Fibroblast of skin of left biceps (primary cell): ENCODE data around the gene UQCRC2.
"Not testable (repeated sequence)": the region's sequence is repeated elsewhere in the genome, so short reads cannot be mapped to it uniquely, and the experiment has no call there.

Source experiments
- DNase-seq, 2 experiments: peaks; one replicate each; pipeline ENCODE4 v3.0.0-alpha.2; 2013; ENCODE audit warnings: low read depth in 2 of 2

UQCRC2 gene

DNA sequence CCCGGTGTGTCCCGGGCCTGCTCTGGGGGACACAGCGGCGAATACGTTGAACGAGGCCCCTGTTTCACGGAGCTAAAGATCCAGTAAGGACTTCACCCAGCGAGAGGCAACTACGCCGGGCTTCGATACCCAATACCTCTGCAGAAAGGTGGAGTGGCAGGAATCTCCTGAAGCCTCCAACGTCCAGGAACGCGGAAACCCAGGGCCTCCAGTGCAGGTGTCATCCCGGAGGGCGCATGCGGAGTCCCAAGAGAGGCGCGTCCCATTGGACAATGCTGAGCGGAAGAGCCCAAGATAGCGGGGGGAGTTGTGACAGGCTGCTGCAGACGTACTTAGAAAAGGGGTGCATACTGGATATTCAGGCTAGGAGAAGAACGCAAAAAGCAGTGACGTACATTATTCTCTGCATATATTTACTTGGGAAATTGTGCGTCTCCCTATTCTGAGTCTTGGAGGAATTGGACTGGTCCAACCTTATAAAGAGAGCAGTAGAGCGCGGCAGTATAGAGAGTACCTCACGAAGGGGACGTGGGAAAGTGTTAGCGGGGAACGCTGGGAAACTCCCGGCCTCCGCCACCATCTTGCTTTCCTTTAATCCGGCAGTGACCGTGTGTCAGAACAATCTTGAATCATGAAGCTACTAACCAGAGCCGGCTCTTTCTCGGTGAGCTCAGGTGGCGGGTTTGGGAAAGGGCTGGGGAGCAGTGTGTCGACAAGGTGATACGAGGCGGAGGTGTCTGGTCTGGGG is at the start of gene UQCRC2:
Gene UQCRC2 (plus strand): TSS at position 569 of the 748 bp plus-strand sequence. CDS start 63 bp downstream, at position 632.
- peak; percentile 76 to 81 for DNase-seq

DNA sequence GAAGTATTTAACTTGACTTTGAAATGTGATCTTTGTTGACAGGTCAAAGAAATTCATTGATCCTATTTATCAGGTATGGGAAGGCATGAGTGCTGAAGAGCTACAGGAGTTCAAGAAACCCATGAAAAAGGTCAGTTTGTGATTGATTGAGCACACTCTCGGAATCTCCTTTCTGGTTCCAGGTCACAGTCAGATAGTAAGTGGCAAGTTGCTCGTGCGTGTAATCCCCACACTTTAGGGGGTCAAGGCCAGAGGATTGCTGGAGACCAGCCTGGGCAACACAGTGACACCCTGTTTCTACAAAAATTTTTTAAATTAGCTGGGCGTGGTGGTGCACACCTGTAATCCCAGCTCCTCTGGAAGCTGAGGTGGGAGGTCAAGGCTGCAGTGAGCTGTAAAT is 20.5 kb upstream of the UQCRC2 start:
- not testable (repeated sequence) for DNase-seq

- not testable (repeated sequence) for DNase-seq
Observed at GRCh38 chr16:21933316-21933715, 19.8 kb upstream of the UQCRC2 start.

DNA sequence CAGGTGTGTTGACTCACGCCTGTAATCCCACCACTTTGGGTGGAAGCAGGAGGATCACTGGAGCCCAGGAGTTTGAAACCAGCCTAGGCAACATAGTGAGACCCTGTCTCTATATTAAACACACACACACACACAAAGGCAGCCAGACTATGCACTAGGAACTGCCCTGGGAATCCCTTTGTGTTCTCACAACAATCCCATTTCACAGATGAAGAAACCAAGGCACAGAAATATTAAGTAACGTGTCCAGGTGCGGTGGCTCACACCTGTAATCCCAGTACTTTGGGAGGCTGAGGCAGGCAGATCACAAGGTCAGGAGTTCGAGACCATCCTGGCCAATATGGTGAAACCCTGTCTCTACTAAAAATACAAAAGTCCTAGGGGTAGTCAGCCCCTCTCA is 19.4 kb upstream of the UQCRC2 start:
- not testable (repeated sequence) for DNase-seq

- not testable (repeated sequence) for DNase-seq
Observed at GRCh38 chr16:21936216-21936615, 16.9 kb upstream of the UQCRC2 start.

DNA sequence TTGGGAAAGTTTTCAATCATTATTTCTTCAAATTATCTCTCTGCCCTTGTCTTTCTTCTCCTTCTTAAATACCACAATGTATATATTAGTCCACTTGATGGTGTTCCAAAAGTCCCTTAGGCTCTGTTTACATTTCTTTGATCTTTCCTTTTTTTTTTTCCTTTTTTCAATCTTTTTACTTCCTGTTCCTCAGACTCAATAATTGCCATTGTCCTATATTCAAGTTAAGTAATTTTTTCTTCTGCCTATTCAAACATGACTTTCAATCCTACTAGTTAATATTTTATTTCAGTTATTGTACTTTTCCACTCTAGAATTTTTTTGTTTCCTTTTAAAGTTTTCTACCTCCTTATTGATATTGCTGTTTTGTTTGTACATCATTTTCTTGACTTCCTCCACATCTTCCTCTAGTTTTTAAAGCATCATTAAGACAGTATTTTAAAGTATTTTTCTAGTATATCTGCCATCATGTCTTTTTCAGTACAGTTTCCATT is 15.8 kb upstream of the UQCRC2 start:
- DNase-seq: no peak

GRCh38 chr16:21940570-21940969 is 12.6 kb upstream of the UQCRC2 start:
- DNase-seq: no peak

GRCh38 chr16:21943571-21943970 is 9.6 kb upstream of the UQCRC2 start:
- DNase-seq: no peak

GRCh38 chr16:21946889-21947635 is 6.1 kb upstream of the UQCRC2 start:
- no peak for DNase-seq

- no peak for DNase-seq
Observed at GRCh38 chr16:21949713-21950260, 3.4 kb upstream of the UQCRC2 start.

DNA sequence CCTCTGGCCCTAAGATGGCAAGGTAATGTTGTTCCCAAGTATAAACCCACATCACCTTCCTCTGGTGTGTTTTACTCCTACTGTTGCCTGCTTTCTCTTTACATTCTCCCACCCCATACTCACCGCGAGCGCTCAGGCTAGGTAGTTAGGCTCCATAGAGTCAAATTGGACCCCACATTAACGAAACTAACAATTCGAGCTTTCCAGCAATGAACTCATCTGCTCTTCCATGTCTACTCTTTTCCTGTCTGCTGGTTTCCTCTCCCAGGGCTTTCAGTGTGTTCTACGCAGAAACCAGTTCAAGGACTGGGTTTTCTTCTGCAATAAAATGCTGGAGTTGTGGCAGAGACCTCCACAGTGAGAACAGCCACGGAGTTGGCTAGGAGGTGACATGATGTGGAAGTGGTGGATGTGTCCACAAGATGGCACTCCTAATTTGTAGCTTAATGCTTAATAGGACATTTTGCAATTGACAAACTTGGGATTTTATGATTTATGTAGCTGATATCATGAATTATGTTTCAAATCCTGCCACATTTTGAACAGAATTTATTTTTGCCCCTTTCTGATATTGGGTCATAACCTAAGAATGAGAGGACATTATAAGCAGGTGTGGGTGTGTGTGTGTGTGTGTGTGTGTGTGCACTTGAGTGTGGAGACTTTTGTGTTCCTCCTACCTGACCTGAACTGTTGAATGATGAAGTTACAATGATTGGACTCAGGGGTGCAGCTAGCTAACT is 2.2 kb upstream of the UQCRC2 start:
- DNase-seq: no peak

DNA sequence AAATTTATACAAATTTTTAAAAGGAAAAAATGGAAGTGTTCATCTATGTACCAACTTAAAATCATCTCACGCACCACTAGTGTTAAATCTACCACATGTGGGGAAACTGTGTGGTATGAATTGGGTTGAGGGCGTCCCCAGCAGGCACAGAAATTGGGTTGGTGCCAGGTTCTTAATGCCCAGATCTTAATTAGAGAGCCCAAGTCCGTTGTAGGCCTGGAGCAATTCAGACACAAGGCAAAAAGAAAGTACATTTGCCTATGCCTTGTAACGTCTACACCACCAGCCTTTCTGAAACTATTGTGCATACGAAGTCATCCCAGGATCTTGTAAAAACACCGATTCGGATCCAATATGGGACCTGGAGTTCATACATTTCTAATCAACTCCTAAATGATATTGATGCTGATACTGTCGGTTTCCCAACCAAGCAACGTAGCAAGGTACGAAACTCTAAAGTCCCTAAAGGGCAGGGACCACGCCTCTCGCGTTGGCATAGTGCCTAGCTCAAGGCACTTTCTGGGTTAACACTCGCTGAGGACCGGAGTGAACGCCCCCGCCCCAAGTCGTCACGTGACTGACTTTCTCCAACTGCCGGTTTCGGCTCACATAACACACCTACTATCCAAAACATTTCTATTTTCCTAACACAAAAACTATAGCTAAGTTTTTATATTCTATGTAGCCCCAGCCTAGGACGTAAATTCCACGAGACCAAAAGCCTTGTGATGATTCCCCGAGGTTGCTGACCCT is 945 bp upstream of the UQCRC2 start:
- peak; percentile 18 to 21 for DNase-seq

DNA sequence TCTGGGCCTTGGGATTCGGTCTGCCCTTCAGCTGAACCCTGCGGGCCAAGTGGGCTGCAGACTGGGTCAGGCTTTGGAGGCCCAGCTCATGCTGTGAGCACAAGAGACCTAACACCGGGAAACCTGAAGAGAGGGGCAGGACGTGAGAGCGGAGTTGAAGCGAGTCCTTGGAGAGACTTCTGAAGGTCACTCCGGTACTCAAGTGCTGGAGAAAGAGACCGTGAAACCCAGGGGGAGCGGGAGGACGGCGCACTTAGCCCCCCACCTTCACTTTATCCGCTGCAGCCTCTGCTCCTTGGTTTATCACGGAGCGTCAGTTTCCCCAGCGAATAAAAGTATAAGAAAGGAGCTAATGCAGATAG is 361 bp downstream of the UQCRC2 start:
- no peak for DNase-seq

DNA sequence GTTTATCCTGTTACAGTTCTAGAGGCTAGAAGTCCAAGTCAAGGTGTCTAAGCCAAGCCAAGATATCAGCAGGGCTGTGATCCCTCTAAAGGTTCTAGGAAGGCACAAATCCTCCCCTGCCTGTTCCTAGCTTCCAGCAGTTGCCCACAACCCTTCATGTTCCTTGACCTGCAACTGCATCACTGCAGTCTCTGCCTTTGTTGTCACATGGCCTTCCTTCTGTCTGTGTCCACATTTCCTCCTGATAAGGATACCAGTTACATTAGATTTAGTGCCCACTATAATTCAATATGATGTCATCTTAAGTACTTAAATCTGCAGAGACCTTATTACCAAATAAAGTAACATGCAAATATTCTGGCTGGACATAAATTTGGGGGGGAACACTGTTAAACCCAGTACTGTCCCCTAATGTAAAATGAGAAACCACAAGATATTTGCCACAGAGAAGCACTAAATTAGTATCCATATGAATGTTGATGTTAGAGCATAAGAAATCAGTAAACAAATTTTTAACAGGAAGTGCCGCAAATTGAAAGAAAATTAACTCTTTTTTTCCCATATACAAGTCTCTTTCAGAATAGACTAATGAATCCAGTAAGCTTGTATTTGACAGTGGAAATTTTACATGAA is 4.7 kb downstream of the UQCRC2 start:
- DNase-seq: no peak

- DNase-seq: no peak
Observed at GRCh38 chr16:21959050-21959449, 5.9 kb downstream of the UQCRC2 start.

DNA sequence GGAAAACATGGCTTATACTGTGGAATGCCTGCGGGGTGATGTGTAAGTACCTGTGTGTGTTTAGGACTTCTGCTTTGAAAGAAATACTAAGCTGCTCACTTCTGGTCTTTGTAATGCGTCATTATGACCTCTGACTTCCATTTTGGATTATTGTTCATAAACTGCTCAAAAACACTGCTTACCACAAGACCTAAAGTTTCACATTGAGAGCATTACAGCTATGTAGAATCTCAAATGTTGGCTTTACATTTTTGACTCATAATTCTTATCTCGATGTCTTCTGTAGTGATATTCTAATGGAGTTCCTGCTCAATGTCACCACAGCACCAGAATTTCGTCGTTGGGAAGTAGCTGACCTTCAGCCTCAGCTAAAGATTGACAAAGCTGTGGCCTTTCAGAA is 9.3 kb downstream of the UQCRC2 start:
- DNase-seq: no peak

GRCh38 chr16:21963887-21964286 is 10.7 kb downstream of the UQCRC2 start:
- no peak for DNase-seq

- no peak for DNase-seq
Observed at GRCh38 chr16:21964353-21964752, 11.2 kb downstream of the UQCRC2 start.

- DNase-seq: no peak
Observed at GRCh38 chr16:21971856-21972255, 18.7 kb downstream of the UQCRC2 start.

DNA sequence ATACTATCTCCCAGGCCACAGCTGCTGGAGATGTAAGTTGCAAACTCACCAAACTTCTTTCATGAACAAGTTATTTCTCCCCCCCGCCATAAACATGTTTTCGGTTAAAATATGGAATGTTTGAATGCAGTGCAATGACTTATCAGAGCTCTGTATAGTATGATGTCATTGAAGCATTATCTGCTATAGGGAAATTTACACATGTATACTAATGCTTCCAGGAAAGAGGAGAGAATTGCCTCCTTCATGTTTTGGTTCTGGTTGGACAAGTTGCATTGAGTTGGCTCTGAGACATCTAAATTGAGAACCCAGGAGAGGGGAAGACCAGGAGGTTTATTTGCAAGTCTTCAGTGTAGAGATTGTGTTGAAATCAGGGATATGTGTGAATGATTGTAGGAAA is 20.8 kb downstream of the UQCRC2 start:
- DNase-seq: no peak

DNA sequence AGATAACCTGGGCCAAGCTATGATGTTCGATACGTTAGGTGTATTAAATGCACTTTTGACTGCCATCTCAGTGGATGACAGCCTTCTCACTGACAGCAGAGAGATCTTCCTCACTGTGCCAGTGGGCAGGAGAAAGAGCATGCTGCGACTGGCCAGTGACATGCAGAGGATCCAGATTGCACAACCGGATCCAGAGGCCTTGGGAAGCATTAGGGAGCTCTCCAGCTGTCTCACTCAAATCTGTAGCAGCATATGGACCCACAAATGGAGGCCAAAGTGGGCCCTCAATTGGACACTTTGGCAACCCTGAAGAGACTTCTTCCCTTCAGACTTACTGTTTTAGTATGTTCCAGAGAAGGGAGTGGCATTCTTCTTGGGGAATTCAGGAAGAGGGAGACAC is 26.9 kb downstream of the UQCRC2 start:
- DNase-seq: no peak
